Karpas-422 (cell line): Measurements from ENCODE around the gene MAP3K20. TPM values are rescaled to one million over a fixed set of nuclear protein-coding genes. Genes with fewer than 3 reads are reported as not detected.
A peak's percentile ranks its signal among the peaks of the same experiment; 100 is the strongest.

Experiments used
- DNase-seq: peaks from one replicate; pipeline ENCODE4 v3.0.0-alpha.2; 2015
- H2AFZ ChIP-seq: fragments of 200-600 bp; sonication (generic); 2 replicates; pipeline ENCODE4 v1.6.1; 2014; ENCODE audit warnings: antibody characterized with exemption, low read length, mixed read lengths
- H3K27ac ChIP-seq: fragments of 200-600 bp; sonication (generic); 2 replicates; pipeline ENCODE4 v1.5.1; 2014; ENCODE audit warnings: mild to moderate bottlenecking, low read length, moderate library complexity
- H3K27me3 ChIP-seq: fragments of 200-600 bp; sonication (generic); 2 replicates; pipeline ENCODE4 v1.6.1; 2014; ENCODE audit warnings: low read length, mixed read lengths
- H3K36me3 ChIP-seq: fragments of 200-600 bp; sonication (generic); 2 replicates; pipeline ENCODE4 v1.6.1; 2014; ENCODE audit warnings: low read length, mixed read lengths; ENCODE audit not compliant: insufficient read depth
- H3K4me1 ChIP-seq: fragments of 200-600 bp; sonication (generic); 2 replicates; pipeline ENCODE4 v1.6.1; 2014; ENCODE audit warnings: mild to moderate bottlenecking, low read length, mixed read lengths
- H3K4me2 ChIP-seq: fragments of 200-600 bp; sonication (generic); 2 replicates; pipeline ENCODE4 v1.6.1; 2014; ENCODE audit warnings: low read length, low read depth, mild to moderate bottlenecking; ENCODE audit not compliant: poor library complexity, severe bottlenecking
- H3K4me3 ChIP-seq: fragments of 200-600 bp; sonication (generic); 2 replicates; pipeline ENCODE4 v1.5.1; 2014; ENCODE audit warnings: mild to moderate bottlenecking, antibody characterized with exemption, low read length, mixed read lengths
- H3K79me2 ChIP-seq: fragments of 200-600 bp; sonication (generic); 2 replicates; pipeline ENCODE4 v1.6.1; 2014; ENCODE audit warnings: mild to moderate bottlenecking, low read length, mixed read lengths
- H3K9ac ChIP-seq: fragments of 200-600 bp; sonication (generic); 2 replicates; pipeline ENCODE4 v1.6.0; 2014; ENCODE audit warnings: low read length
- H3K9me2 ChIP-seq: fragments of 200-600 bp; sonication (generic), shearing (Covaris generic); replicated peaks from 2 replicates; pipeline ENCODE4 v1.6.0; 2014; ENCODE audit warnings: mild to moderate bottlenecking, low read length, moderate library complexity; ENCODE audit not compliant: insufficient read depth
- H3K9me3 ChIP-seq: fragments of 300-700, 200-600 bp; sonication (generic); 2 replicates; pipeline ENCODE4 v1.6.1; 2014; ENCODE audit warnings: low read length, mixed read lengths
- H4K20me1 ChIP-seq: fragments of 200-600 bp; sonication (generic); 2 replicates; pipeline ENCODE4 v1.6.1; 2014; ENCODE audit warnings: mild to moderate bottlenecking, antibody characterized with exemption, low read length, low read depth; ENCODE audit not compliant: insufficient read depth
- total RNA-seq: library from RNA; depleted of rRNA; stranded (reverse); fragments of >200 nt; shearing (Covaris generic); gene quantifications from 2 replicates; pipeline ENCODE4 v1.2.3, GENCODE V29; 2014; ENCODE audit warnings: low replicate concordance

The MAP3K20 gene
- total RNA-seq, 1 experiment from 2014 or later: 0.34 TPM

GRCh38 chr2:173264151-173264550 lies 188.5 kb downstream of the MAP3K20 start:
- no peaks in the 10 kb centered on the region for H3K27me3 ChIP-seq
- no peaks in the 10 kb centered on the region for H3K9me2 ChIP-seq
- no peaks in the 10 kb centered on the region for H3K36me3 ChIP-seq
- no peak for DNase-seq
- H3K27ac ChIP-seq: no peak overlapping the region
- H3K9ac ChIP-seq: peak overlapping the region; percentile 55
- peaks cover 17% of the 10 kb centered on the region for H3K4me1 ChIP-seq
- H3K79me2 ChIP-seq: no peaks in the 10 kb centered on the region
- H2AFZ ChIP-seq: peak overlapping the region; percentile 83
- peak overlapping the region; percentile 77 for H3K4me2 ChIP-seq
- H3K4me3 ChIP-seq: peak overlapping the region; percentile 59
- no peaks in the 10 kb centered on the region for H4K20me1 ChIP-seq
- H3K9me3 ChIP-seq: no peaks in the 10 kb centered on the region

GRCh38 chr2:173264603-173265366 lies 189.1 kb downstream of the MAP3K20 start:
- no peaks in the 10 kb centered on the region for H3K9me2 ChIP-seq
- DNase-seq: peak; percentile 90
- H3K9me3 ChIP-seq: no peaks in the 10 kb centered on the region
- no peaks in the 10 kb centered on the region for H3K79me2 ChIP-seq
- peak overlapping the region; percentile 27; the same call in 1 of the 2 replicates for H3K27ac ChIP-seq
- H3K36me3 ChIP-seq: no peaks in the 10 kb centered on the region
- H4K20me1 ChIP-seq: no peaks in the 10 kb centered on the region
- peak overlapping the region; percentile 77 for H3K4me2 ChIP-seq
- peaks cover 17% of the 10 kb centered on the region for H3K4me1 ChIP-seq
- H3K4me3 ChIP-seq: peak overlapping the region; percentile 59
- H3K27me3 ChIP-seq: no peaks in the 10 kb centered on the region
- peak overlapping the region; percentile 55 for H3K9ac ChIP-seq
- peak overlapping the region; percentile 83 for H2AFZ ChIP-seq

- no peak overlapping the region for H2AFZ ChIP-seq
- no peak overlapping the region for H3K27ac ChIP-seq
- no peaks in the 10 kb centered on the region for H3K27me3 ChIP-seq
- H3K9ac ChIP-seq: no peak overlapping the region
- no peaks in the 10 kb centered on the region for H3K4me1 ChIP-seq
- no peaks in the 10 kb centered on the region for H3K9me3 ChIP-seq
- H3K9me2 ChIP-seq: no peaks in the 10 kb centered on the region
- H3K79me2 ChIP-seq: no peaks in the 10 kb centered on the region
- no peaks in the 10 kb centered on the region for H4K20me1 ChIP-seq
- H3K4me2 ChIP-seq: no peak overlapping the region
- DNase-seq: no peak
- no peak overlapping the region for H3K4me3 ChIP-seq
- H3K36me3 ChIP-seq: no peaks in the 10 kb centered on the region
Observed at GRCh38 chr2:173271135-173271534, 195.5 kb downstream of the MAP3K20 start.

- Histone ChIP-seq H3K4me2 (no peak overlapping the region), H4K20me1 (no peaks in the 10 kb centered on the region), H3K27ac (no peak overlapping the region), H3K9me2 (no peaks in the 10 kb centered on the region), H3K9me3 (no peaks in the 10 kb centered on the region), H2AFZ (no peak overlapping the region), H3K4me3 (no peak overlapping the region), H3K27me3 (no peaks in the 10 kb centered on the region), H3K4me1 (no peaks in the 10 kb centered on the region), H3K79me2 (no peaks in the 10 kb centered on the region), H3K36me3 (no peaks in the 10 kb centered on the region), H3K9ac (no peak overlapping the region)
- DNase-seq: no peak
Observed at GRCh38 chr2:173271825-173272224, 196.2 kb downstream of the MAP3K20 start.

GRCh38 chr2:173272849-173273248 lies 197.2 kb downstream of the MAP3K20 start:
- Histone ChIP-seq H3K27ac (no peak overlapping the region), H4K20me1 (no peaks in the 10 kb centered on the region), H3K9me2 (no peaks in the 10 kb centered on the region), H3K9me3 (no peaks in the 10 kb centered on the region), H2AFZ (no peak overlapping the region), H3K4me1 (no peaks in the 10 kb centered on the region), H3K27me3 (no peaks in the 10 kb centered on the region), H3K79me2 (no peaks in the 10 kb centered on the region), H3K9ac (no peak overlapping the region), H3K36me3 (no peaks in the 10 kb centered on the region), H3K4me2 (no peak overlapping the region), H3K4me3 (no peak overlapping the region)
- DNase-seq: no peak

GRCh38 chr2:173278794-173279526 lies 203.3 kb downstream of the MAP3K20 start:
- H3K79me2 ChIP-seq: no peaks in the 10 kb centered on the region
- no peaks in the 10 kb centered on the region for H3K9me2 ChIP-seq
- no peaks in the 10 kb centered on the region for H3K9me3 ChIP-seq
- no peak overlapping the region for H3K9ac ChIP-seq
- H3K36me3 ChIP-seq: no peaks in the 10 kb centered on the region
- H3K27ac ChIP-seq: no peak overlapping the region
- H3K4me1 ChIP-seq: no peaks in the 10 kb centered on the region
- no peaks in the 10 kb centered on the region for H4K20me1 ChIP-seq
- DNase-seq: no peak
- H3K4me2 ChIP-seq: no peak overlapping the region
- H2AFZ ChIP-seq: no peak overlapping the region
- H3K27me3 ChIP-seq: no peaks in the 10 kb centered on the region
- no peak overlapping the region for H3K4me3 ChIP-seq

- Histone ChIP-seq H3K27me3 (no peaks in the 10 kb centered on the region), H3K36me3 (no peaks in the 10 kb centered on the region), H3K27ac (no peak overlapping the region), H3K4me1 (no peaks in the 10 kb centered on the region), H3K9me3 (no peaks in the 10 kb centered on the region), H3K4me2 (no peak overlapping the region), H3K9me2 (no peaks in the 10 kb centered on the region), H4K20me1 (no peaks in the 10 kb centered on the region), H3K9ac (no peak overlapping the region), H3K79me2 (no peaks in the 10 kb centered on the region), H3K4me3 (no peak overlapping the region), H2AFZ (no peak overlapping the region)
- no peak for DNase-seq
Observed at GRCh38 chr2:173279527-173279868, 203.9 kb downstream of the MAP3K20 start.

GRCh38 chr2:173280853-173281252 lies 205.2 kb downstream of the MAP3K20 start:
- H3K36me3 ChIP-seq: no peaks in the 10 kb centered on the region
- no peaks in the 10 kb centered on the region for H3K79me2 ChIP-seq
- H2AFZ ChIP-seq: no peak overlapping the region; the same call in 1 of the 2 replicates
- H3K27me3 ChIP-seq: no peaks in the 10 kb centered on the region
- no peaks in the 10 kb centered on the region for H3K9me3 ChIP-seq
- no peak overlapping the region for H3K9ac ChIP-seq
- no peak overlapping the region for H3K4me3 ChIP-seq
- H3K4me1 ChIP-seq: no peaks in the 10 kb centered on the region
- no peaks in the 10 kb centered on the region for H4K20me1 ChIP-seq
- H3K9me2 ChIP-seq: no peaks in the 10 kb centered on the region
- H3K4me2 ChIP-seq: no peak overlapping the region
- no peak for DNase-seq
- no peak overlapping the region for H3K27ac ChIP-seq
